WTC11 (cell line): ENCODE measurements around the gene SCYGR4. TPM values are rescaled to one million over a fixed set of nuclear protein-coding genes. Genes with fewer than 3 reads are reported as not detected.

Experiments used
- ATAC-seq: fragments of 200-7000 bp; cut with Tn5 transposase; 2 replicates; pipeline ENCODE4 v1.10.0; 2021; ENCODE audit warnings: mild to moderate bottlenecking, moderate library complexity
- CTCF ChIA-PET: fragments of 300-600 bp; sonication (Branson Sonifier 250); formaldehyde crosslinking; loops from one replicate; lab custom pipeline; 2021; ENCODE audit warnings: antibody characterized with exemption; lab: Charles Lee
- POLR2A ChIA-PET: fragments of 350-600 bp; sonication (Branson Sonifier 250); formaldehyde crosslinking; loops from one replicate; lab custom pipeline; 2021; ENCODE audit warnings: antibody characterized with exemption; lab: Charles Lee
- DNase-seq: peaks from one replicate; pipeline ENCODE4 v3.0.0; 2021; ENCODE audit warnings: low spot score
- H3K27ac Mint-ChIP-seq: 2 replicates; pipeline ENCODE4 v1.8.0; 2021; ENCODE audit warnings: mixed read lengths
- H3K27me3 Mint-ChIP-seq: 2 replicates; pipeline ENCODE4 v1.8.0; 2021; ENCODE audit warnings: low read depth, mild to moderate bottlenecking, moderate library complexity, mixed read lengths
- H3K36me3 Mint-ChIP-seq: 2 replicates; pipeline ENCODE4 v1.8.0; 2021; ENCODE audit warnings: mixed read lengths
- H3K4me1 Mint-ChIP-seq: 2 replicates; pipeline ENCODE4 v1.8.0; 2022; ENCODE audit warnings: mixed read lengths
- H3K4me3 Mint-ChIP-seq: 2 replicates; pipeline ENCODE4 v1.8.0; 2021; ENCODE audit warnings: mild to moderate bottlenecking, moderate library complexity, mixed read lengths
- H3K9me3 Mint-ChIP-seq: 2 replicates; pipeline ENCODE4 v1.8.0; 2021; ENCODE audit warnings: mixed read lengths
- AR ChIP-seq: fragments of 250-450 bp; sonication (Bioruptor Pico); IDR thresholded peaks from 2 replicates; pipeline ENCODE4 v1.9.0; 2021; ENCODE audit warnings: mild to moderate bottlenecking
- CBFB ChIP-seq: sonication (generic); formaldehyde crosslinking; IDR thresholded peaks from 2 replicates; pipeline ENCODE4 v1.8.1; 2022; ENCODE audit warnings: mild to moderate bottlenecking, low read depth, missing genetic modification reagents
- E2F5 ChIP-seq: sonication (generic); formaldehyde crosslinking; IDR thresholded peaks from 2 replicates; pipeline ENCODE4 v1.8.1; 2022; ENCODE audit warnings: mild to moderate bottlenecking, moderate library complexity, missing genetic modification reagents
- EMX1 ChIP-seq: fragments of 250-450 bp; sonication (Bioruptor Pico); IDR thresholded peaks from 2 replicates; pipeline ENCODE4 v1.8.0; 2021; ENCODE audit warnings: mild to moderate bottlenecking
- FOXP1 ChIP-seq: sonication (generic); formaldehyde crosslinking; IDR thresholded peaks from 2 replicates; pipeline ENCODE4 v1.8.0; 2022; ENCODE audit warnings: missing genetic modification reagents, mild to moderate bottlenecking, moderate library complexity, borderline replicate concordance
- GABPB1 ChIP-seq: sonication (generic); formaldehyde crosslinking; IDR thresholded peaks from 2 replicates; pipeline ENCODE4 v1.8.1; 2023; ENCODE audit warnings: mild to moderate bottlenecking, missing genetic modification reagents
- MXD4 ChIP-seq: fragments of 250-450 bp; sonication (Bioruptor Pico); IDR thresholded peaks from 2 replicates; pipeline ENCODE4 v1.8.0; 2021; ENCODE audit warnings: mild to moderate bottlenecking, moderate library complexity, borderline replicate concordance
- MYBL2 ChIP-seq: sonication (generic); formaldehyde crosslinking; IDR thresholded peaks from 2 replicates; pipeline ENCODE4 v1.8.1; 2023; ENCODE audit warnings: mild to moderate bottlenecking, moderate library complexity, missing genetic modification reagents
- NFATC4 ChIP-seq: fragments of 250-450 bp; sonication (Bioruptor Pico); IDR thresholded peaks from 2 replicates; pipeline ENCODE4 v1.9.0; 2021; ENCODE audit warnings: mild to moderate bottlenecking
- NR2C2 ChIP-seq: sonication (generic); formaldehyde crosslinking; IDR thresholded peaks from 2 replicates; pipeline ENCODE4 v1.8.0; 2022; ENCODE audit warnings: mild to moderate bottlenecking, missing genetic modification reagents
- OVOL2 ChIP-seq: fragments of 250-450 bp; sonication (Bioruptor Pico); IDR thresholded peaks from 2 replicates; pipeline ENCODE4 v1.9.0; 2021; ENCODE audit warnings: mild to moderate bottlenecking, borderline replicate concordance
- RORB ChIP-seq: fragments of 250-450 bp; sonication (Bioruptor Pico); IDR thresholded peaks from 2 replicates; pipeline ENCODE4 v1.9.0; 2021; ENCODE audit warnings: mild to moderate bottlenecking
- SP1 ChIP-seq: sonication (generic); formaldehyde crosslinking; conservative IDR thresholded peaks from 2 replicates; pipeline ENCODE4 v1.8.1; 2022; ENCODE audit warnings: missing genetic modification reagents
- TEAD4 ChIP-seq: sonication (generic); formaldehyde crosslinking; IDR thresholded peaks from 2 replicates; pipeline ENCODE4 v1.8.0; 2022; ENCODE audit warnings: mild to moderate bottlenecking, missing genetic modification reagents
- TP53 ChIP-seq: sonication (generic); formaldehyde crosslinking; IDR thresholded peaks from 2 replicates; pipeline ENCODE4 v1.8.1; 2023; ENCODE audit warnings: mild to moderate bottlenecking, missing genetic modification reagents
- ZNF138 ChIP-seq: sonication (generic); formaldehyde crosslinking; conservative IDR thresholded peaks from 2 replicates; pipeline ENCODE4 v1.8.1; 2022; ENCODE audit warnings: mild to moderate bottlenecking, moderate library complexity, missing genetic modification reagents
- ZNF263 ChIP-seq: sonication (generic); formaldehyde crosslinking; IDR thresholded peaks from 2 replicates; pipeline ENCODE4 v1.8.1; 2022; ENCODE audit warnings: low read depth, mild to moderate bottlenecking, moderate library complexity, missing genetic modification reagents
- ZNF416 ChIP-seq: fragments of 250-450 bp; sonication (Bioruptor Pico); IDR thresholded peaks from 2 replicates; pipeline ENCODE4 v1.9.0; 2021; ENCODE audit warnings: mild to moderate bottlenecking, inconsistent platforms
- total RNA-seq: library from RNA; stranded (reverse); gene quantifications from 3 replicates; pipeline ENCODE4 v1.2.3, GENCODE V29; 2021
- TF ChIP-seq, protein P1 (sequence below): sonication (generic); formaldehyde crosslinking; IDR thresholded peaks from 2 replicates; pipeline ENCODE4 v1.8.0; 2022; ENCODE audit warnings: mild to moderate bottlenecking, missing genetic modification reagents
- TF ChIP-seq, protein P2 (sequence below): sonication (generic); formaldehyde crosslinking; IDR thresholded peaks from 2 replicates; pipeline ENCODE4 v1.8.0; 2022; ENCODE audit warnings: missing genetic modification reagents
- TF ChIP-seq, protein P3 (sequence below): sonication (generic); formaldehyde crosslinking; conservative IDR thresholded peaks from 2 replicates; pipeline ENCODE4 v1.8.1; 2023; ENCODE audit warnings: mild to moderate bottlenecking, low read depth, missing genetic modification reagents, moderate library complexity
- TF ChIP-seq, protein P4 (sequence below): sonication (generic); formaldehyde crosslinking; IDR thresholded peaks from 2 replicates; pipeline ENCODE4 v1.8.0; 2022; ENCODE audit warnings: mild to moderate bottlenecking, missing genetic modification reagents
- TF ChIP-seq, protein P5 (sequence below): fragments of 200-600 bp; IDR thresholded peaks from 2 replicates; pipeline ENCODE4 v1.8.0; 2022; ENCODE audit warnings: antibody characterized with exemption

Gene SCYGR4
- total RNA-seq, 1 experiment from 2014 or later = not detected

DNA sequence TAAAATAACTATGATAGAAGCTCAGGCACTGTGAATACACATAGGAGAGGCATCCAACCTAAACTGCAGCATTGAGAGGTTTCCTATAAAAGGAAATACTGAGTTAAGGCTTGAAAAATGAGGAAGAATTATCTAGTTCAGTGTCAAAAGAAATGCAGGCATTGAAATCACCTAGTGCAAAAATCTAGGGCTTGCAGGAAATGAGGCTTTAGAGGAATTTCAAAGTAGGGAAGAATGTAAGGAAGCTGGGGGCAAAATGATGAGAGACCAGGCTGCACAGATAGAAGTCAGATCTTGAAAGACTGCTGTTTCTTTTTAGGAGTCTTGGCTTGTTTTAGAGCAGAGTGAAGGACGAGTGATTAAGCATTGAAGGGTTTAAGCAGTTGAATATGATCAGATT is 46.7 kb upstream of the SCYGR4 start:
- TF ChIP-seq ZNF263 (no peak), CBFB (CRISPR knock-in tag) (no peak), ZNF416 (CRISPR knock-in tag) (no peak), TP53 (no peak), MXD4 (CRISPR knock-in tag) (no peak), NFATC4 (no peak), E2F5 (CRISPR knock-in tag) (no peak), GABPB1 (CRISPR knock-in tag) (no peak), AR (CRISPR knock-in tag) (no peak)
- Mint-ChIP-seq H3K27me3 (no peaks in the 10 kb centered on the region), H3K27ac (peak overlapping the region; percentile 20), H3K4me1 (peaks cover 17% of the 10 kb centered on the region), H3K4me3 (no peak overlapping the region), H3K36me3 (no peaks in the 10 kb centered on the region), H3K9me3 (no peaks in the 10 kb centered on the region)
- ATAC-seq (peak; percentile 12; the same call in 1 of the 2 replicates), DNase-seq (no peak)
- ChIA-PET POLR2A (interaction anchor here (0.6 kb wide), 1 partner anchor 62 kb away, joined by 4 read pairs; no protein-coding TSS in a partner anchor), CTCF (no interaction called here)

DNA sequence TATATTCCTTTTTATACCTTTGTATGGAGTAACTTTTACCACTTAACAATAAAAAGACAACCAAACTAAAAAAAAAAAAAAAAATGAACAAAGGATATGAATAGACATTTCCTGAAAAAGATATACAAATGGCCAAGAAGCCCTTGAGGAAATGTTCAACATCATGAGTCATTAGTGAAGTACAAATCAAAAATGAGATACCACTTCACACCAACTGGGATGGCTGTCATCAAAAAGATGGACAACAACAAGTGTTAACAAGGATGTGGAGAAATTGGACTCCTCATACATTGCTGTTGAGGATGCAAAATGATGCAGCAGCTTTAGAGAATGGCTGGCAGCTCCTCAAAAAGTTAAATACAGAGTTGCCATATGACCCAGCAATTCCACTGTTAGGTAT is 41.2 kb upstream of the SCYGR4 start:
- Mint-ChIP-seq H3K27ac (no peak overlapping the region), H3K4me1 (peaks cover 3% of the 10 kb centered on the region), H3K4me3 (no peak overlapping the region), H3K36me3 (no peaks in the 10 kb centered on the region), H3K27me3 (no peaks in the 10 kb centered on the region), H3K9me3 (peaks cover 4% of the 10 kb centered on the region)
- DNase-seq (no peak), ATAC-seq (no peak)
- CTCF ChIA-PET = no interaction called here
- POLR2A ChIA-PET = interaction anchor here (0.7 kb wide), 1 partner anchor 1484 kb away, joined by 3 read pairs; no protein-coding TSS in a partner anchor
- TF ChIP-seq MYBL2 (CRISPR knock-in tag) (no peak), SP1 (CRISPR knock-in tag) (no peak), ZNF263 (no peak), ZNF138 (CRISPR knock-in tag) (no peak), RORB (CRISPR knock-in tag) (no peak), FOXP1 (CRISPR knock-in tag) (no peak), EMX1 (CRISPR knock-in tag) (no peak), NR2C2 (CRISPR knock-in tag) (no peak), TEAD4 (no peak), OVOL2 (CRISPR knock-in tag) (no peak)
- TF ChIP-seq, protein P1, sequence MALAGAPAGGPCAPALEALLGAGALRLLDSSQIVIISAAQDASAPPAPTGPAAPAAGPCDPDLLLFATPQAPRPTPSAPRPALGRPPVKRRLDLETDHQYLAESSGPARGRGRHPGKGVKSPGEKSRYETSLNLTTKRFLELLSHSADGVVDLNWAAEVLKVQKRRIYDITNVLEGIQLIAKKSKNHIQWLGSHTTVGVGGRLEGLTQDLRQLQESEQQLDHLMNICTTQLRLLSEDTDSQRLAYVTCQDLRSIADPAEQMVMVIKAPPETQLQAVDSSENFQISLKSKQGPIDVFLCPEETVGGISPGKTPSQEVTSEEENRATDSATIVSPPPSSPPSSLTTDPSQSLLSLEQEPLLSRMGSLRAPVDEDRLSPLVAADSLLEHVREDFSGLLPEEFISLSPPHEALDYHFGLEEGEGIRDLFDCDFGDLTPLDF (CRISPR knock-in tag) = no peak
- TF ChIP-seq, protein P2, sequence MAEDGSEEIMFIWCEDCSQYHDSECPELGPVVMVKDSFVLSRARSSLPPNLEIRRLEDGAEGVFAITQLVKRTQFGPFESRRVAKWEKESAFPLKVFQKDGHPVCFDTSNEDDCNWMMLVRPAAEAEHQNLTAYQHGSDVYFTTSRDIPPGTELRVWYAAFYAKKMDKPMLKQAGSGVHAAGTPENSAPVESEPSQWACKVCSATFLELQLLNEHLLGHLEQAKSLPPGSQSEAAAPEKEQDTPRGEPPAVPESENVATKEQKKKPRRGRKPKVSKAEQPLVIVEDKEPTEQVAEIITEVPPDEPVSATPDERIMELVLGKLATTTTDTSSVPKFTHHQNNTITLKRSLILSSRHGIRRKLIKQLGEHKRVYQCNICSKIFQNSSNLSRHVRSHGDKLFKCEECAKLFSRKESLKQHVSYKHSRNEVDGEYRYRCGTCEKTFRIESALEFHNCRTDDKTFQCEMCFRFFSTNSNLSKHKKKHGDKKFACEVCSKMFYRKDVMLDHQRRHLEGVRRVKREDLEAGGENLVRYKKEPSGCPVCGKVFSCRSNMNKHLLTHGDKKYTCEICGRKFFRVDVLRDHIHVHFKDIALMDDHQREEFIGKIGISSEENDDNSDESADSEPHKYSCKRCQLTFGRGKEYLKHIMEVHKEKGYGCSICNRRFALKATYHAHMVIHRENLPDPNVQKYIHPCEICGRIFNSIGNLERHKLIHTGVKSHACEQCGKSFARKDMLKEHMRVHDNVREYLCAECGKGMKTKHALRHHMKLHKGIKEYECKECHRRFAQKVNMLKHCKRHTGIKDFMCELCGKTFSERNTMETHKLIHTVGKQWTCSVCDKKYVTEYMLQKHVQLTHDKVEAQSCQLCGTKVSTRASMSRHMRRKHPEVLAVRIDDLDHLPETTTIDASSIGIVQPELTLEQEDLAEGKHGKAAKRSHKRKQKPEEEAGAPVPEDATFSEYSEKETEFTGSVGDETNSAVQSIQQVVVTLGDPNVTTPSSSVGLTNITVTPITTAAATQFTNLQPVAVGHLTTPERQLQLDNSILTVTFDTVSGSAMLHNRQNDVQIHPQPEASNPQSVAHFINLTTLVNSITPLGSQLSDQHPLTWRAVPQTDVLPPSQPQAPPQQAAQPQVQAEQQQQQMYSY (CRISPR knock-in tag) = no peak
- TF ChIP-seq, protein P3, sequence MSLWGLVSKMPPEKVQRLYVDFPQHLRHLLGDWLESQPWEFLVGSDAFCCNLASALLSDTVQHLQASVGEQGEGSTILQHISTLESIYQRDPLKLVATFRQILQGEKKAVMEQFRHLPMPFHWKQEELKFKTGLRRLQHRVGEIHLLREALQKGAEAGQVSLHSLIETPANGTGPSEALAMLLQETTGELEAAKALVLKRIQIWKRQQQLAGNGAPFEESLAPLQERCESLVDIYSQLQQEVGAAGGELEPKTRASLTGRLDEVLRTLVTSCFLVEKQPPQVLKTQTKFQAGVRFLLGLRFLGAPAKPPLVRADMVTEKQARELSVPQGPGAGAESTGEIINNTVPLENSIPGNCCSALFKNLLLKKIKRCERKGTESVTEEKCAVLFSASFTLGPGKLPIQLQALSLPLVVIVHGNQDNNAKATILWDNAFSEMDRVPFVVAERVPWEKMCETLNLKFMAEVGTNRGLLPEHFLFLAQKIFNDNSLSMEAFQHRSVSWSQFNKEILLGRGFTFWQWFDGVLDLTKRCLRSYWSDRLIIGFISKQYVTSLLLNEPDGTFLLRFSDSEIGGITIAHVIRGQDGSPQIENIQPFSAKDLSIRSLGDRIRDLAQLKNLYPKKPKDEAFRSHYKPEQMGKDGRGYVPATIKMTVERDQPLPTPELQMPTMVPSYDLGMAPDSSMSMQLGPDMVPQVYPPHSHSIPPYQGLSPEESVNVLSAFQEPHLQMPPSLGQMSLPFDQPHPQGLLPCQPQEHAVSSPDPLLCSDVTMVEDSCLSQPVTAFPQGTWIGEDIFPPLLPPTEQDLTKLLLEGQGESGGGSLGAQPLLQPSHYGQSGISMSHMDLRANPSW (CRISPR knock-in tag) = no peak
- TF ChIP-seq, protein P4, sequence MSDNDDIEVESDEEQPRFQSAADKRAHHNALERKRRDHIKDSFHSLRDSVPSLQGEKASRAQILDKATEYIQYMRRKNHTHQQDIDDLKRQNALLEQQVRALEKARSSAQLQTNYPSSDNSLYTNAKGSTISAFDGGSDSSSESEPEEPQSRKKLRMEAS (CRISPR knock-in tag) = no peak
- TF ChIP-seq, protein P5, sequence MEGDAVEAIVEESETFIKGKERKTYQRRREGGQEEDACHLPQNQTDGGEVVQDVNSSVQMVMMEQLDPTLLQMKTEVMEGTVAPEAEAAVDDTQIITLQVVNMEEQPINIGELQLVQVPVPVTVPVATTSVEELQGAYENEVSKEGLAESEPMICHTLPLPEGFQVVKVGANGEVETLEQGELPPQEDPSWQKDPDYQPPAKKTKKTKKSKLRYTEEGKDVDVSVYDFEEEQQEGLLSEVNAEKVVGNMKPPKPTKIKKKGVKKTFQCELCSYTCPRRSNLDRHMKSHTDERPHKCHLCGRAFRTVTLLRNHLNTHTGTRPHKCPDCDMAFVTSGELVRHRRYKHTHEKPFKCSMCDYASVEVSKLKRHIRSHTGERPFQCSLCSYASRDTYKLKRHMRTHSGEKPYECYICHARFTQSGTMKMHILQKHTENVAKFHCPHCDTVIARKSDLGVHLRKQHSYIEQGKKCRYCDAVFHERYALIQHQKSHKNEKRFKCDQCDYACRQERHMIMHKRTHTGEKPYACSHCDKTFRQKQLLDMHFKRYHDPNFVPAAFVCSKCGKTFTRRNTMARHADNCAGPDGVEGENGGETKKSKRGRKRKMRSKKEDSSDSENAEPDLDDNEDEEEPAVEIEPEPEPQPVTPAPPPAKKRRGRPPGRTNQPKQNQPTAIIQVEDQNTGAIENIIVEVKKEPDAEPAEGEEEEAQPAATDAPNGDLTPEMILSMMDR = no peak
